Measurements from ENCODE around the gene UBE2N.

DNA sequence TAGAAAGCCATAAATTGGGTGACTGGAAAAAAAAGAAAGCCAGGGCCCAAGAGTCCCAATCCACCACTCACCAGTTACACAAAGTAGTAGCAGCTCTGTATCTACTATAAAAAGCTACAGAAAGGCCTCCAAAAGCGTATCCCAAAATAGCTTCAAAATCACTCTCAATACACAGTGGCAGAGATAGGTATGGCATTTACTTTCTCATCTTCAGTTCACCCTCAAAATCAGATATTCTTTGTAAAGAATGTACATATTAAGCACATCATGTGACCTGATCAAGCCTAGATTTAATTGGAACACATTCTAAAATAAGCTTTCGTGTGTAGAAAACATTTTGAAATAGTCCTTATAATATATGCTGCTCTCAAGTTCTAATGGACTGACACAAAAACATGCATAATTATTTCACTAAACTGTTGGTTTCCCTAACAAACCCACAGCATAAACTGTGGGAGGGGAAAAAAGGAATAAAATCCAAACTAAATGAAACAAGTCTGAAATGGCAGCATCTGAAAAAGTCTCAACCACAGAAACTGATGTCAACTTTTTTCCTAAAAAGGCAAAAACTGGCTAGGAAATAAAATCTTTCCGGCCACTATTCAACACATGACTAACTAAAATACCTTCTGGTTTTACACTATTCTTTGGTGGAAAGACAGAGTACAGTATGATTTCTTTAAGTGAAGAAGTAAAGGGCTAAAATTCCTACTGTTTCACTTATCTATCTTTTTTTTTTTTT is 25.9 kb downstream of the UBE2N start:
- TF ChIP-seq EZH2 (IDR thresholded peaks at IDR 0.05; ENCODE audit: borderline replicate concordance, low read depth, low read length, poor library complexity, severe bottlenecking), result no peak
- TF ChIP-seq, protein P1, sequence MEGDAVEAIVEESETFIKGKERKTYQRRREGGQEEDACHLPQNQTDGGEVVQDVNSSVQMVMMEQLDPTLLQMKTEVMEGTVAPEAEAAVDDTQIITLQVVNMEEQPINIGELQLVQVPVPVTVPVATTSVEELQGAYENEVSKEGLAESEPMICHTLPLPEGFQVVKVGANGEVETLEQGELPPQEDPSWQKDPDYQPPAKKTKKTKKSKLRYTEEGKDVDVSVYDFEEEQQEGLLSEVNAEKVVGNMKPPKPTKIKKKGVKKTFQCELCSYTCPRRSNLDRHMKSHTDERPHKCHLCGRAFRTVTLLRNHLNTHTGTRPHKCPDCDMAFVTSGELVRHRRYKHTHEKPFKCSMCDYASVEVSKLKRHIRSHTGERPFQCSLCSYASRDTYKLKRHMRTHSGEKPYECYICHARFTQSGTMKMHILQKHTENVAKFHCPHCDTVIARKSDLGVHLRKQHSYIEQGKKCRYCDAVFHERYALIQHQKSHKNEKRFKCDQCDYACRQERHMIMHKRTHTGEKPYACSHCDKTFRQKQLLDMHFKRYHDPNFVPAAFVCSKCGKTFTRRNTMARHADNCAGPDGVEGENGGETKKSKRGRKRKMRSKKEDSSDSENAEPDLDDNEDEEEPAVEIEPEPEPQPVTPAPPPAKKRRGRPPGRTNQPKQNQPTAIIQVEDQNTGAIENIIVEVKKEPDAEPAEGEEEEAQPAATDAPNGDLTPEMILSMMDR (conservative IDR thresholded peaks at IDR 0.05; ENCODE audit: low read depth, low read length), result no peak

Measured in A673 (cell line).